SK-N-SH (cell line): ENCODE data around the gene GLRX5.

Experiments
- EP300 ChIP-seq, 2 experiments: IDR thresholded peaks; 2 replicates each; pipeline versions ENCODE4 v1.4.0 to v1.6.1; 2012; ENCODE audit warnings: borderline replicate concordance in 1 of 2, low read depth in 1 of 2, low read length in 1 of 2
- GABPA ChIP-seq: IDR thresholded peaks from 2 replicates; pipeline ENCODE4 v1.4.0; 2012; ENCODE audit warnings: low read depth, mild to moderate bottlenecking
- USF2 ChIP-seq: fragments of 150-350 bp; IDR thresholded peaks from 2 replicates; pipeline ENCODE4 v1.6.1; 2017; ENCODE audit warnings: antibody characterized with exemption, low read length, low read depth, borderline replicate concordance
- YY1 ChIP-seq: IDR thresholded peaks from 2 replicates; pipeline ENCODE4 v1.4.0; 2012; ENCODE audit warnings: low read depth, mild to moderate bottlenecking
- TF ChIP-seq, protein P1 (sequence below): fragments of 200-600 bp; sonication (generic); IDR thresholded peaks from 2 replicates; pipeline ENCODE4 v1.6.1; 2017; ENCODE audit warnings: antibody characterized with exemption, mild to moderate bottlenecking, moderate library complexity
- TF ChIP-seq, protein P2 (sequence below): IDR thresholded peaks from 2 replicates; pipeline ENCODE4 v1.4.0; 2012; ENCODE audit warnings: low read depth, borderline replicate concordance

DNA sequence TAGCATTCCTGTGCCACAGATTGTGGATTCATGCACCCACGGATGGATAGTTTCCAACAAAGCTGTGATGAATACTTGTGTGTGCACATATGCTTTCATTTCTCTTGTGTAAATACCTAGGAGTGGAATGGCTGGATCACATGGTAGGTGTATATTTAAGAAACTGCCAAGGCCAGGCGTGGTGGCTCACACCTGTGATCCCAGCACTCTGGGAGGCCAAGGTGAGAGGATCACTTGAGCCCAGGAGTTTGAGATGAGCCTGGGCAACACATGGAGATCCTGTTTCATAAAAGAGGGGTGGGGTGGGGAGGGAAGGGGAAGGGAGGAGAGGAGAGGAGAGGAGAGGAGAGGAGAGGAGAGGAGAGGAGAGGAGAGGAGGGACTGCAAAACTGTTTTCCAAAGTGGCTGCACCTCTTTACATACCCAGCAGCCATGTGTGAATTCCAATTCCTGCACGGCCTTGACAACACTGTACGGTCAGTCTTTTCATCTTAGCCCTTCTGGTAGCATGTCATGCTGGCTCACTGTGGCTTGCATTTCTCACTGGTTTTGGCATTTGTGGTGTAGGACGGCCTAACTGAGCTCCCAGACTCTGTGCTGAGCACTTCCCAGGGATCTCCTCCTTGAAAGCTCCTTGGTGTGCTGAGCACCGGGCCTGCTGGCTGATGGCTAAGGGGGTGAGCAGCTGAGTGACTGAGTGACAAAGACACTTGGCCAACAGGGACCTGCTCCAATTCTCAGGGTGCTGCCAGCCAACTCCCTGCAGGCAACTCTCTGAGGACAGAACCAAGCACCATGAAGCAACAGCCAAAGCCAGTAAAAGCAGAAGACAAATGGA is 46.3 kb upstream of the GLRX5 start:
- TF ChIP-seq GABPA (no peak), USF2 (no peak), YY1 (no peak), EP300 (IDR thresholded peaks at IDR 0.05; ENCODE audit: borderline replicate concordance in 1 of 2, low read depth in 1 of 2, low read length in 1 of 2) (no peak)
- TF ChIP-seq, protein P1, sequence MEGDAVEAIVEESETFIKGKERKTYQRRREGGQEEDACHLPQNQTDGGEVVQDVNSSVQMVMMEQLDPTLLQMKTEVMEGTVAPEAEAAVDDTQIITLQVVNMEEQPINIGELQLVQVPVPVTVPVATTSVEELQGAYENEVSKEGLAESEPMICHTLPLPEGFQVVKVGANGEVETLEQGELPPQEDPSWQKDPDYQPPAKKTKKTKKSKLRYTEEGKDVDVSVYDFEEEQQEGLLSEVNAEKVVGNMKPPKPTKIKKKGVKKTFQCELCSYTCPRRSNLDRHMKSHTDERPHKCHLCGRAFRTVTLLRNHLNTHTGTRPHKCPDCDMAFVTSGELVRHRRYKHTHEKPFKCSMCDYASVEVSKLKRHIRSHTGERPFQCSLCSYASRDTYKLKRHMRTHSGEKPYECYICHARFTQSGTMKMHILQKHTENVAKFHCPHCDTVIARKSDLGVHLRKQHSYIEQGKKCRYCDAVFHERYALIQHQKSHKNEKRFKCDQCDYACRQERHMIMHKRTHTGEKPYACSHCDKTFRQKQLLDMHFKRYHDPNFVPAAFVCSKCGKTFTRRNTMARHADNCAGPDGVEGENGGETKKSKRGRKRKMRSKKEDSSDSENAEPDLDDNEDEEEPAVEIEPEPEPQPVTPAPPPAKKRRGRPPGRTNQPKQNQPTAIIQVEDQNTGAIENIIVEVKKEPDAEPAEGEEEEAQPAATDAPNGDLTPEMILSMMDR: no peak
- TF ChIP-seq, protein P2, sequence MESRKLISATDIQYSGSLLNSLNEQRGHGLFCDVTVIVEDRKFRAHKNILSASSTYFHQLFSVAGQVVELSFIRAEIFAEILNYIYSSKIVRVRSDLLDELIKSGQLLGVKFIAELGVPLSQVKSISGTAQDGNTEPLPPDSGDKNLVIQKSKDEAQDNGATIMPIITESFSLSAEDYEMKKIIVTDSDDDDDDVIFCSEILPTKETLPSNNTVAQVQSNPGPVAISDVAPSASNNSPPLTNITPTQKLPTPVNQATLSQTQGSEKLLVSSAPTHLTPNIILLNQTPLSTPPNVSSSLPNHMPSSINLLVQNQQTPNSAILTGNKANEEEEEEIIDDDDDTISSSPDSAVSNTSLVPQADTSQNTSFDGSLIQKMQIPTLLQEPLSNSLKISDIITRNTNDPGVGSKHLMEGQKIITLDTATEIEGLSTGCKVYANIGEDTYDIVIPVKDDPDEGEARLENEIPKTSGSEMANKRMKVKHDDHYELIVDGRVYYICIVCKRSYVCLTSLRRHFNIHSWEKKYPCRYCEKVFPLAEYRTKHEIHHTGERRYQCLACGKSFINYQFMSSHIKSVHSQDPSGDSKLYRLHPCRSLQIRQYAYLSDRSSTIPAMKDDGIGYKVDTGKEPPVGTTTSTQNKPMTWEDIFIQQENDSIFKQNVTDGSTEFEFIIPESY: no peak
